NK-92 (cell line): ENCODE measurements around the gene LMTK2.

Experiments
- DNase-seq: peaks from one replicate; lab custom pipeline; 2025; ENCODE audit not compliant: unreplicated experiment; lab: John Stamatoyannopoulos, UW

The LMTK2 gene

GRCh38 chr7:98256431-98256830, 149.8 kb downstream of the LMTK2 start:
- DNase-seq, result no peak

GRCh38 chr7:98257701-98258100, 151.0 kb downstream of the LMTK2 start:
- DNase-seq, result no peak
